Activated naive CD8-positive, alpha-beta T cell treated with anti-CD3 and anti-CD28 coated beads, Interleukin-2, amount 50 U/mL, for 16 hours (primary cell): ENCODE measurements around the gene NMRK1.

ENCODE experiments used
- DNase-seq: peaks from one replicate; pipeline ENCODE4 v3.0.0-alpha.2; 2020; ENCODE audit warnings: low read depth, low spot score

NMRK1 gene

DNA sequence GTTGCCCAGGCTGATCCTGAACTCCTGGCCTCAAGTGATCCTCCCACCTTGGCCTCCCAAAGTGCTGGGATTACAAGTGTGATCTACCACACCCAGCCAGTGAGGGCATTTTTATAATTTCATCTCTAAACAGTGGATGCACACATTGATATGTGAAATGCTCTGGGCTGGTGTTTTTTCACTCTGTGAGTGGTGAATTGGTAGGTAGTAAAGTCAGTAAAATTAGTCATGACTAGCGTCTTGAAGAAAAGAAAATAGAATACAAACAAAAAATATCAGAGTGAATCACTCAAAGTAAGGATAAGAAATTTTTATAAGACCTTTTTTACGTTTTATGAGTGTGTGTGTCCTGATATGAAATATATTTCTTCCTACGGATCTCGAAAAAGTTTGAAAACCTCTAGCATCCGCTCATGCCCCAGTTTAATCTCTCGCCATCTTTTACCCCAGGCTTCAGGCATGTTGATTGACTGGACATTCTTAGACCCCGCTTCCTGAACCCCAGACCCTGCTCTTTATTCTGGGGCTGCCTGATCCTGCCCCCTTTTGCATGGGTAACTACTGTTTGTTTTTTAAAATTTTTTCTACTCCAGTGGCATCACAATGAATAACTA lies 14.3 kb upstream of the NMRK1 start:
- DNase-seq: no peak

DNA sequence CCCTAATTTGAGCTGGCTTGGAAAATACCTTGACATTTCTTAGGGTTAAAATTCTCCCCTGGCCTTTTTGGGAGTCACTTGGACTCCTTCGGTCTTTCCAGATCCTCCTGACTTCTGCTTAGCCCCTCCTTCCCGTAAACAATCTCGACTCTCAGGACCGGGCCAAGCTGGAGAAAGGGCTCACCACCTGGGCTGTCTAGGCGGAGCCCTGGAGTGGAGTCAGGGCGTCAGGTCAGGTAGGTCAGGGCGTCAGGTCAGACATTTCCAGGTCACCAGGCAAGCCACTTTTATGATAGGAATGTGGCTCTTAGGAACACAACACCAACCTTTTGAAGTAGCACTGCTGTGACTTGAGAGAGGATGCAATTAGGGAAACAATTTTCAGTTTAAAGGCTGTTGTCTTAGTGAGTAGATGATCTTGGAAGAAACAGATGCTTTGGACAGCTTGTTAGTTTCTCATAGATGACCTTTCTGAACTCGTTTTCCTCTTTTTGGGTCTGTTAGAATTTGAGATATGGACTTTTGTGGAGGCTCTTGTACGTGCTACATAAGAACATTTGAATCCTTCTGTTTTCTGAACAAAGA lies 13.1 kb upstream of the NMRK1 start:
- DNase-seq: no peak

DNA sequence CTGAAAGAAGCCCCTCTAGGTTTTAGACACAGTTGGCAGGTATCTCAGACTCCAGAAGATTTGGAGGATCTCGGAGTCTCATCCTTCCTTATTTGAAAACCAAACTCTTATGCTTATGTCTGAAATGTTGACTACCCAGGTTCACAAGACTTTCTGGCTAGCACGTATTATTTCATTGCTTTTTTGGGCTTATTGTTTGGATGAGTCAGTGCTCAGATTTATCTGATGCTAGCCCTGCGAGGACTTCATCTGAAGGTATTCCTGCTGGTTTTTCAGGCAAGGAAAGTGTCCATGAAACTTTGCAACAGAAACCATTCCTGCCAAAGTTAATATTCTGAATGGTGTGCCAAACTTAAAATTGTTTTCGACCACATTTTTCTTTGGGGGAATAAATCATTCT lies 8.8 kb upstream of the NMRK1 start:
- no peak for DNase-seq

DNA sequence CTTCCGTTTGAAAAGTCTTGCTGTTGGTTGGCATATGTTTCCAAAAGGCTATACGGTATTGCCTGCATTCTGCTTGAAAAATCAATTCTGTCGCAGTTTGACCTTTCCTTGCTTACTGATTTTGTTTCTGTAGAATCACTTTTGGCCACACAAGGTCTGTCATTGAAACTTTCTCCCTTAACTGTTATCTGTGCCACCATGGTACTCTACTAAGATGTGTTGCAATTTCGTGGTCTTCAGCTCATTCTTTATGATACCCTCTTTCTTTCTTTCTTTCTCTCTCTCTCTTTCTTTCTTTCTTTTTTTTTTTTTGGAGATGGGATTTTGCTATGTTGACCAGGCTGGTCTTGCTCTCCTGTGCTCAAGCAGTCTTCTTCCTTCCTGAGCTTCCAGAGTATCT lies 4.8 kb upstream of the NMRK1 start:
- no peak for DNase-seq

DNA sequence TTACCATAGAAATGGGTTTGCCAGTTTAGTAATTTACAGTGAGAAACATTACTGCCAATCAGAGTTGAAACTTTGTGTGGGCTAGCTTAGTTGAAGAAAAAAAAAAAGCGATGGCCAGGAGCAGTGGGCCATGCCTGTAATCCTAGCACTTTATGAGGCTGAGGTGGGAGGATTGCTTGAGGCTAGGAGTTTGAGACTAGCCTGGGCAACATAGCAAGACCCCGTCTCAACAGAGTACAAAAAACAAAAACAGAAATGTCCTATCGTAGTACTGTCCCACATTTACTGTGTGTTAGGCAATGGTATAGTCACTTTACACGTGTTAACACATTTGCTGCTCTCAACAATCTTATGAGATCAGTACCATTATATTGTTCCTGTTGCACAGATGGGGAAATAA lies 2.6 kb upstream of the NMRK1 start:
- DNase-seq: no peak

DNA sequence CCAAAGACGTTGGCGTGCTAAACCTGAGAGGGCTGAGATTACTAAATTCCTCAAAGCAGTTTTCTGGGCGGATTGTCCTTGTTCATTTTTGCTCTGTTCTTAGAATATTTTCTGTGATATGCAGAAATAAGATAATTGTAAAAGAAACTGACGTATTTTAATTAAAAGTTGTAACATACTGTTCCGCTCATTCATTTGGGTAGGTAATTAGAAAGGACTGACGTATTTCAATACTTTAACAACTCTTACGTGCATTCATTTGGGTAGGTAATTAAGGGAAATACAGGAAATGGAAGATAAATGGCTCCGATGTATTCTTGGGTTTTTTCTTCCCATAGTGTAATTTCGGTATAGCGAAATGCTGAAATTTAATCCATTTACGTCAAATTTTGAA lies 1.4 kb upstream of the NMRK1 start:
- no peak for DNase-seq

DNA sequence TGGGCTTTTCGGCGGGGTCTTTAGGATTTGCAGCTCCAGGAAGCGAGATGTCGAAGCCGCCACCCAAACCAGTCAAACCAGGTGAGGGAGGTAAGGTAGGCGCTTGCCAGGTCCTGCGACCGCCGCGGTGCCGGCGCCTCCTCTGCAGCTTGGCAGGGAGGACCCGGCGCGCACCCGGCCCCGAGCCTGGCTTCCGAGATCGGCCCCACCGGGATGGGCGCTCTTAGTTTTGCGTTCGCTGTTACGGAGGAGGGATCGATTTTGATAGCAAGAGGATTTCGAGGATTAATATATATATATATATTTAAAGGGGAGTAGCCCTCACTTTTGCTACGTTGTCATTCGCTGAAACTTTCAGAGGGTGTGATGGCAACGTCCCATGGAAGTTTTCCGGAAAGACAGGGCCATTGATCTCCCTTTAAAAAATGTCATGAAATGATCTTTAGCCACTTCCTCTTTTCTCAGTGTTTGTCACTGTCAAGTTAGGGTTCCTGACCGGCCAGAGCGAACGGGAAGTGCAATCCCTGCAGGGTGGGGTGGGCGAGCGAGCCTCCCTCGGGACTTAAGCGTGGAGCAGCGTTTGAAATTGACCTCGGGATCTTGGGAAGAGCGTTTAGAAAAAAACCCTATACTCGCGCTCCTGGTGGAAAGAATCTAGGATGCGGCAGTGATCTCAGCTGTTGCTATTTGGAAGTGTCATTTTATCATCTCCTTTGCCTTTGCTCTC lies 854 bp upstream of the NMRK1 start:
- no peak for DNase-seq

DNA sequence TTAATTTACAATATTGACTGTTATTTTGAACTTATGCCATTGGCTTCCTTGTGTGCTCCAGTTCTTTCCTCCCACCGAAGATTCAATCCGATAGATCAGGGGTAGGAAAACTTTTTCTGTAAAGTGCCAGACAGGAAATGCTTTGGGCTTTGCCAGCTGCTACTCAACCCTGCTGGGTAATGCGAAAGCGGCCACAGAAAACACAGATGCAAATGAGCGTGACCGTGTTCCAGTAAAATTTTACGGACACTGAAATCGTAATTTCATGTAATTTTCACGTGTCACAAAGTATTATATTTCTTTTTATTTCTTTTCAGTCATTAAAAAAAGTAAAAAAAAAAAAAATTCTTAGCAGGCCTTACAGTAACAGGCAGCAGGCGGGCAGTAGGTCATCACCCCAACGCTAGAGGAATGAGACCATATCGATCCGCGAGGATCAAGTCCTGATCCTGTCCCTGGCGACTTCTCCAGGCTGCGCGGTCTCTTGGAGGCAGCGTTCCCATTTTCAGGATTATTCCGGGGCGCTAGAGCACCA lies 599 bp downstream of the NMRK1 start:
- no peak for DNase-seq

DNA sequence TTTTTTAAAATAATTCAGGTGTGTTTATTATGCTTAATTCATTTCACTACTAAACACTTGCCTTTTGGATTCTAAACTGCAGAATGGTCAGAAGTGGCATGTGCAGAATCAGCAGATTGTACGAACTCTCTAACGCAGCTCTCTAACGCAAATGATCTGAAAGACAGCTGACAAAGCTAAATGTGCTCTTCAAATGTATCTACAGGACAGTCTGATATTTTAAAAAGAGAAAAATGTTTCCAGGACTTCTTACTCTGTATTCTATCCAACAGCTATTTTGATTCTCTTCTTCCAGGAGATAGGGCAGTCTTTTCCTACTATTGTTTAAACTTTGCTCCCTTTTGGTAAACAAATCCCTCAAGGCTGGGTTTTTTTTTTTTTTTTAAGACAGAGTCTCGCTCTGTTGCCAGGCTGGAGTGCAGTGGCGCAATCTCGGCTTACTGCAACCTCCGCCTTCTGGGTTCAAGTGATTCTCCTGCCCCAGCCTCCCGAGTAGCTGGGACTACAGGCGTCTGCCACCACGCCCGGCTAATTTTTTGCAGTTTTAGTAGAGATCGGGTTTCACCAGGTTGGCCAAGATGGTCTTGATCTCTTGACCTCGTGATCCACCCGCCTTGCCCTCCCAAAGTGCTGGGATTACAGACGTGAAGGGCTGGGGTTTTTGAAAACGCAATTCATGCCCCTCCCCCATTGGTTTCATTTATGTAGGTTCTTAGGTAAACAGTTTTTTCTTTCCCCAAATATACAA lies 1.2 kb downstream of the NMRK1 start:
- no peak for DNase-seq

DNA sequence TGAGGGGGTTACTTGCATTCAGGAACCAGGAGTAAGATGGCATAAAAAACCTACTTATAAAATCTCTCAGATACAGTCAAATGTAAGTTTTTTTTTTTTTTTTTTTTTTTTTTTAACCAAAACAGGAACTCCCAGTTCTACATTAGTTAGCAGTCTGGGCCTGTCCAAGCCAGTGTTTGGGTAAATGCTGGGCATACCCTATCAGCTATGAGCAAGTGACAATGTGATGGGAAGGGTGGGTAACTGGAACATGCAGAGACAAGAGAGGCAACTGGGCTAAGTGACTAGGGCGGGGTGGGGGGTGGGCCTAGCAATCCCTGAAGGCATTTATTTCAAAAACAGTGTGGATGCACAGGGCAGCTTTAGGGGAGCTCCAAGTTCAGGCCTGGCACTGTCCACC lies 2.3 kb downstream of the NMRK1 start:
- DNase-seq: no peak

DNA sequence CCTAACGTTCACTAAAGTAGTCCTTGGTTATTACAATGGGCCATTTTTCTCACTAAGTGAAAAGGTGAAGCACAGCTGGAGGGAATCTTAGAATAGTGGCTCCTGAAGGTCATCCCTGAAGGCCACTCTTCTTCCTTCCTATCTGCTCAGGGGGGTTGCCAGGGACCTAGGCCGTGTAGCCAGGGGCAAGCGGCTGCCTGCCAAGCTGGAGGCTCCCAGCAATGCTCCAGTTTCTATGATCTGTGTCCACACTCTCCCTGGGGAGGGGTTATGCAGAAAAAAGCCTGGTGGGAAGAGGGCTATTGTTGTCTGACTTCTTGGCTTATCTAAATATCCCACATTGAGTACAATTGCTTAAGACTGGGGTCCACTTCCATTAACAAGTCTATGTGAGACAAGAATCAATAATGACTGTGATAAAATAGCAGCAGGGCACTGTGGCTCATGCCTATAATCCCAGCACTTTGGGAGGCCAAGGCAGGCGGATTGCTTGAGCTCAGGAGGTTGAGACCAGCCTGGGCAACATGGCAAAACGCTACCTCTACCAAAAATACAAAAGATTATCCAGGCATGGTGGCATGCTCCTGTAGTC lies 3.8 kb downstream of the NMRK1 start:
- DNase-seq: no peak

DNA sequence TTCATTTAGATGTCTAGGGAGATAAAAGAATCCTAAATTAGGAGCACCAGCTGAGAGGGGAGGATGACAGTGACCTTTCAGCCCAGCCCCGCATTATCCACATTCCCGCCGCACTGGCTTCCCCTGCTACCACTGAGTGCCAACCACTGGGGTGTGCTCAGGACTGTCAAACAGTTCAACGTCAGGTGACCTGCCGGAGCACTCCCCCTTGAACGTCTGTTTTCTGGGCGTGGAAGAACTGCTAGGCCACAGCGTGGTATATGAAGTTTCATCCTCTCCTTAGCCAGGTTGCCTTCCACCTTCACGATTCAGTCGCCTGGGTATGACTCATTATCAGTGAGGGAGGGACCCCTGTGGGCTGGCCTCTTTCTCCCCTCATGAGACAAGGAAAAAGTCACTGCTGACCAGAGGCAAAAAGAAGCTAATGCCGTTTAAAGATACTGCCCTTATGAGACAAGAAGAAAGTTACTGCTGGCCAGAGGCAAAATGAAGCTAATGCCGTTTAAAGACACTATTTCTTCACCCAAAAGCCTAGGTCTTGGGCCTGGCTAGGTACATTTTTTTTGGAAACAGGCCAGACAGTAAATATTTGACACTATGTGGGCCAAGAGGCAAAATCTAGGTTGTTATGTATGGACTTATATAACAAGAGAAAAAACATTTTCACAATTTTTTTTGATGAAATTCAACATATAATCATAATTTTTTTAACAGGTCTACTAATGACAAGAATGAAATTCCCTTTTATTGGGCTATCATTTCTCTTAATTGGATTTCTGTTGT lies 4.6 kb downstream of the NMRK1 start:
- DNase-seq: no peak

DNA sequence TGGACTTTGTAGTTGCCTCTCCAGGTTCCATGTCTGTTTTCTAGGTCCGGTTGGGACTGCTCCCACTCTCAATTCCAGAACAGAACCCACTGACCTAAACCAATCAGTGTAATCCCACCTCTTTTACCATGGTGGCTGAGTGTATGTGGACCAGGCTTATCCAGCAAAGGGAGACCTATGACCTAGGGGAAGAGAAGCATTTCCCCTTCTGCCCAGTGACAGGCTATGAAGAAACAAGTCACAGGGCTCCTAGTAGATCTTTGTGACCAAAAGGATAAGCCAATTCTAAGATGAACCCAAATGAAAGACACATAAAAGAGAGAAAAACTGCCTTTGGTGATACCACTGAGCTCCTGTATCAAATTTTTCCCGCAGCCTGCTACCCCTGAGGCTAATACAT lies 6.3 kb downstream of the NMRK1 start:
- DNase-seq: no peak

DNA sequence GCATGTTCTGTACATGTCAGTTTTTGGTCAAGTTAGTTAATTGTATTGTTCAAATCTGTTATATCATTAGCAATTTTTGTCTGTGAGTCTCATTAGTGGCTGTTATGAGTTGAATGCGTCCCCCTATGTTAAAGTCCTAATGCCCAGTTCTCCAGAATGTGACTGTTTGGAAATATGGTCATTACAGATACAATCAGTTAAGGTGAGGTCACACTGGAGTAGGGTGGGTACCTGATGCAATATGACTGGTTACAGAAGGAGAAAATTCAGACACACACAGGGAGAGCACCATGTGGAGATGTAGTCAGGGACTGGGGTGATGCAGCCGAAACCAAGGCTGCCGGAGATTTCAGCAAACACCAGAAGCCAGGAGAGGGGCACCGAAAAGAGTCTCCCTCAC lies 15.1 kb downstream of the NMRK1 start:
- no peak for DNase-seq

DNA sequence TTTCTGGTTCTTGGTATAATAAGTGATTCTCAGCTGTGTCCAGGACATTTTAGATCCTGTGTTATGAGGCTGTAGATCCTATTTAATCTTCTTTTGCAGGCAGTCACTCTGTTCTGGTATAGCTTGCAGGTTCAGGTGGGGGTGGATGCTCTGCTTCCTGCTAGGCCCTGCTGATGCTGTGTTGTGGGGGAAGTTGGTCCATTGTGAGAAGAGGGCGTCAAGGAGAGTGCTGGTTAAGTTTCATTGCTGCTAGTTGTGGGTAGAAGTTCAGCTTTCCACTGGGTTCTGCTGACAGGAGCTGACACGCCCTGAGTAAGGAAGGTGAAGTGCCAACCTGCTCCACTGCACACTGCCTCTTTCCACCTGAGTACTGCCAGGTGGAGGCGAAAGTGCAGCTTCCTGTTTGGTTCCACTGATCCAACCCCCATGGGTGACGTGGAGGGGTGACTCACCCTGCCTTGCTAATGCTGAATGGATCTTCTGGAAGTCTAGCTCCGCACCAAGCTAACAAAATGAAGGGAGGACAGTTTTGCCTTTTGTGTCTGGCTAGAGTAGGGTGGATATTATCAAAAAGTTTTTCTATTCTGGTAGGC lies 16.3 kb downstream of the NMRK1 start:
- peak; percentile 42 for DNase-seq

DNA sequence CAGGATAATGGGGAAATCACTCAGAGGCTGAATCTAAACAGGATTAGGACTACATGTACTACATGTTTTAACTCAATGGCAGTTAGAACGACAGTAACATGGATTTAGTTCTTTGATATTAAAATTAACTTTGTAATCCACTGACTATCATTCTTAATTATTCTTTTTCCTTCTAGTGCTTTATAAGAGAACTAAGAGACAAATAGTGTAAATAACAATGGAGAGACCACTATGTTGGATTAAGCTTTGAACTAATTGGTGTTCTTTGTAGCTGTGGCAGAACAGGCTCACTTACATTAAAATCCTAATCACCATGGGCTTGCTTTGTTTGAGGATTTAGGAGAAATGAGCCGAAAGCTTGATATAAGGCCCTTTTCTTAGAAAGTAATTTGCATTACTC lies 18.8 kb downstream of the NMRK1 start:
- no peak for DNase-seq

DNA sequence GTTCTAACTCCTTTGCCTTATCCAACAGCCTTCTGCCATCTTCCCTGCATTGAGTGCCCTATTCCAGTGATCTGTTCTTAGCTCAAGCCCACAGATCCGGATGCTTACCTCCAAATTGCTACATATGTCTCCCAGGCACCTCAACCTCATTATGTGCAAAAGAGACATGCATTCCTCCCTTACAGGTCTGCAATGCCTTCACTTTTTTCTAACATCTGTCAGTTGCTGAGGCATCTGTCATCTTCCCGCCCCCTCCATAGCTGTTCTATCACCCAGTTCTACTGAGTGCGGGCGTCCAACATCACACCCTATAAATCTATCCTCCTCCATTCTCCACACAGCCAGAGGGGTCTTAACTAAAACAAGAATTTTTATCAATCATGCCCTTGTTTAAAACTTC lies 20.1 kb downstream of the NMRK1 start:
- no peak for DNase-seq

DNA sequence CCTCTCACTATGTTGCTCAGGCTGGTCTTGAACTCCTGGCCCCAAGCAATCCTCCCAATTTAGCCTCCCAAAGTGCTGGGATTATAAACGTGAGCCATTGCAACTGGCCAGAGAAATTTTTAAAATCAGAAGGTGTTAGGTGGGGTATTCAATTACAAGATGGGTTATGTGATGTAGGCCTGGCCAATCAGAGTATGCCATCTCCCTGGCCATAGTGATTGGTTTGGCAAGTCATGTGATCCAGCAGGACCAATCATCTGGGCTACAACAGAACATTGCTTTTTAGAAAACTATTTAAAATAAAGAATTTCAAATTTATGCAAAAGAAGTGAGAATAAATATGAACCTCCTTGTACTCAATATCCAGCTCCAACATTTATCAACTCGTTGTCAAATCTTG lies 22.4 kb downstream of the NMRK1 start:
- DNase-seq: no peak

DNA sequence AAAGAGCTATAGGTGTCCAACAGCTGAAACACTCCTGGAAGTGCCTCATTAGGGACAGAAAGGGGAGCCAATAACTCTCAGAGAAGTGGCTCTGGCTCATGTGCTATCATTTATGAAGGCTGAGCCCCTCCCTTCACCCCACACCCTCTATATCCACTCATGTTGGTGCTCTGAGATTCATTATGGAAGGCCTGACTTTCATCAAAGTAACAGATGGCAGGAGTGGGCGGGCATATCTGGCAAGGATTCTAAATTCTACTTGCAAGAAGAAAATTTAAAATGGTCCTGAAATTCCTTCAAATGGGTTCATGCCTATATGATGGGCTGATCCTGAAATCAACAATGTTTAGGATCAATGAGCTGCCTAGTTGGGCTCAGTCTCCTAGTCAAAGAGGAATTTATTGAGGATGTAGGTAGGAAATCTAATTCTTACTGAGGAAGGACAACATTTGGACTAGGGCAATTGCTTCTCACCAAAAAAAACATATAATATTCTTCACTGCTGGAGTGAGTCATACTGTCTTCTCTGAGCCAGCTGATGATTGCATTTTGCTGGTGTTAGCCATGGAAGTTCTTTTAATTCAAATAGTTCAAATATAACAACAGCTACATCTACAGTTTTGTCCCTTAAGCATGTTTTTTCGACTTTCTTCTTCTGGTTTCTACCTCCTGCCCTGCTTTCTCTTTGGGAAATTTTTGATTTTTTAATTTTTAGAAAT lies 23.5 kb downstream of the NMRK1 start:
- DNase-seq: no peak
